Suppressor macrophage treated with lipopolysaccharide for 4 hours (primary cell): Measurements from ENCODE around the gene TCFL5.
"Not testable (repeated sequence)": the region's sequence is repeated elsewhere in the genome, so short reads cannot be mapped to it uniquely, and the experiment has no call there.

ENCODE experiments used
- DNase-seq: peaks from one replicate; pipeline ENCODE4 v3.0.0-alpha.2; 2020

The TCFL5 gene

DNA sequence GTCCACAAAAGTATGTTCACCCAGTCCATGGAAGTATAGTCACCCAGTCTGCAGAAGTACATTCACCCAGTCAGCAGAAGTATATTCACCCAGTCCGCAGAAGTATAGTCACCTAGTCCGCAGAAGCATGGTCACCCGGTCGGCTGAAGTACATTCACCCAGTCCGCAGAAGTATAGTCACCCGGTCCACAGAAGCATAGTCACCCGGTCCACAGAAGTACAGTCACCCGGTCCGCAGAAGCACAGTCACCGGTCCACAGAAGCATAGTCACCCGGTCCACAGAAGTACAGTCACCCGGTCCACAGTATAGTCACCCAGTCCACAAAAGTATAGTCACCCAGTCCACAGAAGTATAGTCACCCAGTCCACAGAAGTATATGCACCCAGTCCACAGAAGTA is 8.8 kb downstream of the TCFL5 start:
- DNase-seq: no peak

DNA sequence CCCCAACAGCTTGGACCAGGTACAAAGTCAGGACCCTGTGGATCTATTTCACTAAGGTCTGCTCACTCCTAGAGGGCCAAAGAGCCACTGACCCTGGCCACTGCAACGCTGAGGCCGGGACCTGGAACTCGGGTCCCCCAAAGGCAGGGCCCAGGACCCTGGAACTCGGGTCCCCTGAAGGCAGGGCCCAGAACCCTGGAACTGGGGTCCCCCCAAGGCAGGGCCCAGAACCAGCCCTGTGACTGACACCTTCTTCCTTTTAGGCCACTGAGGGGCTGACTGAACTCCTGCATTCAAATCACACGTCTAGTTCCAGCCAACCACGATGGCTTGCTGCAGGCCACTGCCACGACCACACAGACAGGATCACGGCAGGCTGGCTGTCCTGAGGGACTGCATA is 9.4 kb downstream of the TCFL5 start:
- DNase-seq: no peak

DNA sequence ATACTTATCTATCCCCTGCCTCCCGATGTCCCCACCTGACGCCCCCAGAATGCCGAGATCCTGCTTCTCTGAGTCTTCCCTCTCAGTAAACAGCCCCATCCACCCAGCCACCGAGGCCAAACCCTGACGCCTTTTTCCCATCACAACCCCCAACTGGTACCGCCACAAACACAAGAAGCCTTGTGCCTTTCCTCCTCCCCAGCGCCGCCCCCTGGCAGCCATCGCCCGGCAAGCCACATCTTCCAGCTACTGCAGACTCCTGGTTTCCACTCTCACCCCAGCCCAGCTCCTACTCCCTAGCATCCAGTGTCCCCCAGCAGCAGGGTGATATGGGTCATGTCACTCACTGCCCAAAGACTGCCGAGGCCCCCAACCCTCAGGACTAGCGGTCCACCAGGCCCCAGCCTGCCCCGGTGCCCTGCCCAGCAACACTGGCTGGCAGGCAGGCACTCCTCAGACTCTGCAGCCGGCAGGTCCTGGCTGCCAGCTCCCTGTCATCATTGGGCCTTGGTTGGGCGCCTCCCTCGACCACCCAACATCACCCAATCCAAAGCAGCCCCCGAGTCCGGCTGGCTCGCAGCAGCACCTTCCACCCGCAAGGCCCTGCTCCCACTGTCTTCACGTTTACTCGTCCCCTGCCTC is 11.2 kb downstream of the TCFL5 start:
- no peak for DNase-seq

DNA sequence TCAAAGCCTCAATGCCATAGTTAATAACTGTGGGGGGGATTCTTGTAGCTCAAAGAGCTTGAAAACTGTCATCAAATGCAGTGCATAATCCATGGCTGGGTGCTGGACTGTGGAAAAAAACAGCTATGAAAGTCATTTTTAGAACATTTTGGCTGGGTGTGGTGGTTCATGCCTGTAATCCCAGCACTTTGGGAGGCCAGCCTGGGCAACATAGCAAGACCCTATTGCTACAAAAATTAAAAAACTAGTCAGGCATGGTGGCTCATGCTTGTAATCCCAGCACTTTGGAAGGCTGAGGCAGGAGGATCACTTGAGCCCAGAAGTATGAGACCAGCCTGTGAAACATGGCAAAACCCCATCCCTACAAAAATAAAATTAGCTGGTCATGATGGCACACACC is 12.2 kb downstream of the TCFL5 start:
- no peak for DNase-seq

DNA sequence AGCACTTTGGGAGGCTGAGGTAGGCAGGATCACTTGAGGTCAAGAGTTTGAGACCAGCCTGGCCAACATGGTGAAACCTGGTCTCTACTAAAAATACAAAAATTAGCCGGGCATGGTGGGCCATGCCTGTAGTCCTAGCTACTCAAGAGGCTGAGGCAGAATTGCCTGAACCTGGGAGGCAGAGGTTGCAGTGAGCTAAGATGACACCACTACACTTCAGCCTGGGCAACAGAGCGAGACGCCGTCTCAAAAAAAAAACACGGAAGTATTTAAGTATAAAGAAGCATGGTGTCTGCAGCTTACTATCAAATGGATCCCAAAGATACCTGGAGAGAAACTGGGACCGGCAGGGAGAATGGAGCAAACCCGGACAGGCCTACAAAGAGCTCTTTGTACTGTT is 12.7 kb downstream of the TCFL5 start:
- DNase-seq: not testable (repeated sequence)

DNA sequence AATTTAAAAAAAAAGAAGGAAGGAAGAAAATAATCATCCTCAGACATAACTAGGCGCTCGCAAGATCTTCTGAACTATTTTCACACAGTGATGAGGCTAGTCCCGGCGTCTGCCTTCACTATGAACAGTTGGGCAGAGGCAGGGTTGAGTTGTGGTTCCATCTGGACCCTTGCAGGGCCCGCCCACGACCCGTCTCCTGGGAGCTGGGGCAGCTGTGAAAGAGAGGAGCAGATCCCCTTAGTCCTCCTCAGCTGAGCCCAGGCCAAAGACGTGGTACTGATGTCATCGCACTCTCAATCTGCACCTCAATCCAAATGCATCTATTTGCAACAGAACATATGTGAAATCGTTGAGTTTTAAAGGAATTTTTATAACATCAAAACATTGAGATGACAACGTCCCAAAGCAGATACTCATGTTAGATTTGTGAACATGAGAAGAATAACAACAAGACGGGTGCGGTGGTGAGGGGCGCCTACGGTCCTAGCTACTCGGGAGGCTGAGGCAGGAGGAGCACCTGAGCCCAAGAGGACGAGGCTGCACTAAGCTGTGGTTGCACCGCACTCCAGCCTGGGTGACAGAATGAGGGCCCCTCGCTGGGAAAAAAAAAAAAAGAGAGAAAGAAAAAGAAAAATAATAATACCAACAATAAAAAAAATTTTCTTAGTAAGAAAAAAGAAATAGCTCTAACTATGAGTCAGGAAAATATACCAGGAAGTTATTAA is 15.3 kb downstream of the TCFL5 start:
- no peak for DNase-seq

DNA sequence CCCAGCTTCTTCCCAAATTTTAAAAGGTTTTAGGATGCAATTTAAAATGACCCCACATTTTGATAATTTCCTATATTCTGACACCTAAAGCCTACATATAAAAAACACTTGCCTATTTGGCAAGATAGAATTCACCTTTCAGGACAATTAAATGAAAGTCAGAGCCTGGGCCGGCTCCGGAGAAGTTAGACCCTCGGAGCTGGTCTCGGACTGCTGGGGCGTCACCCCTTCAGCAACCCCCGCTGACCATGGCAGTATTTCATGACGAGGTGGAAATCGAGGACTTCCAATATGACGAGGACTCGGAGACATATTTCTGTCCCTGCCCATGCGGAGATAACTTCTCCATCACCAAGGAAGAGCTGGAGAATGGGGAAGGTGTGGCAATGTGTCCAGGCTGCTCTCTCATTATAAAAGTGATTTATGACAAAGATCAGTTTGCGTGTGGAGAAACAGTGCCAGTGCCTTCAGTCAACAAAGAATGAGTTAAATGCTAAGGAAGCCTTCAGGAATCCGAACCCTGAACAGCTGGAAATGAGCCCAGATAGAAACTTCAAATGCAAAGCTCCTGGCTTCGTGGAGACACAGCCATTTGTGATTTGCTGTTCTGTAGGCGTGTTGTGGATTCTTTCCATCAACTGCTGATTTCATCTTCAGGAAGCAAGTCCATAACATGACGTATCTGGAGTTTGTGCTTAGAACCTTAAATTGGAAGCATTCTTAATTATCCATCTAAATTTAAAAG is 16.0 kb downstream of the TCFL5 start:
- DNase-seq: no peak

DNA sequence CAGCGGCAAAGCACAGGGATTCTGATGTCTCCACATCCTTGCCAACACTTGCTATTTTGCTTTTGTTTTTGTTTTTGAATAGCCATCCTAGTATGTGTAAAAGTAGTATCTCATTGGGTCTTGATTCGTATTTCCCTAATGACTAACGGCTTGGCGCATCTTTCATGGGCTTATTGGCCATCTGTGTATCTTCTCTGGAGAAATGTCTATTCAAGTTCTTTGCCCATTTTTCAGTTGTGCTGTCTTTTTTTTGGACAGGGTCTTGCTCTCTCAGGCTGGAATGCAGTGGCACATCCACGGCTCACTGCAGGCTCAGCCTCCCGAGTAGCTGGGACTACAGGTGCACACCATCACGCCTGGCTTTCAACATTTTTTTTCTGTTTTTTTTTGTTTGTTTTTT is 17.4 kb downstream of the TCFL5 start:
- no peak for DNase-seq

DNA sequence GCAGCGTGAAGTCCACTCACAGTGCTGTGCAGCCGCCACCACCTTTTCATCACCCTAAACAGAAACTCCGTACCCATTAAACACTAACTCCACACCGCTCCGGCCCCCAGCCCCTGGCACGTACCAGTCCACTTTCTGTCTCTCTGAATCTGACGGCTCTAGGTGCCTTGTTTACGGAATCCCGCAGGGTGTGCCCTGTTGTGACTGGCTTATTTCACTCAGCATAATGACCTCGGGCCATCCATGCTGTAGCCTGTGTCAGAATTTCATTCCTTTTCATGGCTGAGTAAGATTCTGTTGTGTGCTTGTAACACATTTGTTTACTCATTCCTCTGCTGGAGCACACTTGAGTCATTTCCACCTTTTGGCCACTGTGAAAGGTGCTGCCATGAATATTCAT is 18.0 kb downstream of the TCFL5 start:
- DNase-seq: no peak

DNA sequence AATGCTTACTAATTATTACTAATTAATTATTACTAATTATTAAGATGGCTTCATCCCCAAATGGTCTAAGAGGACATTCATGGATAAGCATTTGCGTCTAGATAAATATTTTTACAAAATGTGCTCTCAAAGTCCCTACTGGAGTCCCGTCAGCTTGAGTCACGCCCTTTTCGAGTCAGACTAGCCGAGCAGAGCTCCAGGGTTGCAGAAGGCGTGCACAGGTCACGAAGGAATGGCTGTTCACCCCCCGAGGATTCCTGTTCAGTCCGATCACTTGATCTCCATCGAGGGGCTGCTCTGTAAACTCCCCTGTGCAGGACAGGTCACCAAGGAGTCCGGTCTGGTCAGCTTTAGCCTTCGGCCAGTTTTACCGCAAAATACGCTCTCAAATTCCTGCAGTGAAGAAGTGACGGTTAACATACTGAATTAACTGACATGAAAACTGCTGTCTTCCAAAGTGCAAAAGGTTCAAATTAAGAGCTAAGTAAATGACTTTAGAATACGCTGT is 19.9 kb downstream of the TCFL5 start:
- no peak for DNase-seq

DNA sequence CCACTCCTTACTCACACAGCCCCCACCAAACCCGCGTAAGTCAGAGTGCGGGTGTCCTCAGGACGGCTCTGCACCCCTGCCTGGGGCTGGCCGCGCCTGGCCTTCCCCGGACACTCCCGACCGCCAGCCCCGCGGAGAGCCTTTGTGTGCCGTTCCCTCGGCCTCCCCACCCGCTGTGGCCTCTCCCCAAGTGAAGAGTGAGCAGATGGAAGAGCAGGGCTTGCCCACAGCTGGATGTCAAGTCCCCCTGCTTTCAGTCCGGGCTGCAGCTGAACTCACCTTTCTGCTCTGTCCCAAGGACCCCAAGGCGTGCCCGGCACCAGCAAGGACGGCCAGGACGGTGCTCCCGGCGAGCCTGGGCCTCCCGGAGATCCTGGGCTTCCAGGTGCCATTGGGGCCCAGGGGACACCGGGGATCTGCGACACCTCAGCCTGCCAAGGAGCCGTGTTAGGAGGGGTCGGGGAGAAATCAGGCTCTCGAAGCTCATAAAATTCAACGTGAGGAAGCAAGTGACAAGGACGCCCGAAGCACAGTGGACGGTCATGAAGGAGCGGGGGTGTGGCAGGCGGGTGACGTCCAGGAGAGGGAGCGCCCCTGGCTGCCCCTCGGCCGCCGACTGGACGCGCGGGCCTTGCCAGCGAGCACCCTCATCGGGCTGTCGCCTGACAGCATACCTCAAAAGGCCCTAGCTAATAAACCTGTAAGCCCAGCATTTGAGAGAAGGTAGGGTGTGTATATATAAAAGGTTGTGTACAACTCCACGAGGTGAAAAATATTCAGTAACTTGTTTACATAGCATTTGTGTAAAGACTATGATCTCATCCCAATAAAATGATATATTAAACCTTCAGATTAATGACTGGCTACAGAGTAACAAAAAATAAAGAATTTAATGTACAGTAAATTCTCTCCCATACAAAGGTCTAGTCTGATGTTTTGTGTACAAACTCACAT is 21.1 kb downstream of the TCFL5 start:
- DNase-seq: no peak

DNA sequence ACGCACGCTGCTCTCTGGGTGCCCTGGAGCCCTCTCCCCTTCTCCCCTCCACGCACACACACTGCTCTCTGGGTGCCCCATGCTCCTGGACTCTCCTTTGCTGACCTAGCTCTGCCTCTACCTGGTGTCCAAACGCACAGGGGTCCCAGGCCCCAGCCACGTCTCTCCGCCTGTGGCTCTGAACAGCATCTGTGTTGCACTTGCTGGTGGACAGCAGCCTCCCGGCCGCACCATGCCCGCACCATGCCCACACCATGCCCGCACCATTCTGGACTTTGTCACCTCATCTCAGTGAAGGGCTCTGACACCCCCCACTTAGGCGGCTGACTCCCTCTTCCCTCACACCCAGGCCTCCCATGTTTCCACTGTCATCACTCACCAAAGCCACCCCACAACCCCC is 21.8 kb downstream of the TCFL5 start:
- DNase-seq: no peak

DNA sequence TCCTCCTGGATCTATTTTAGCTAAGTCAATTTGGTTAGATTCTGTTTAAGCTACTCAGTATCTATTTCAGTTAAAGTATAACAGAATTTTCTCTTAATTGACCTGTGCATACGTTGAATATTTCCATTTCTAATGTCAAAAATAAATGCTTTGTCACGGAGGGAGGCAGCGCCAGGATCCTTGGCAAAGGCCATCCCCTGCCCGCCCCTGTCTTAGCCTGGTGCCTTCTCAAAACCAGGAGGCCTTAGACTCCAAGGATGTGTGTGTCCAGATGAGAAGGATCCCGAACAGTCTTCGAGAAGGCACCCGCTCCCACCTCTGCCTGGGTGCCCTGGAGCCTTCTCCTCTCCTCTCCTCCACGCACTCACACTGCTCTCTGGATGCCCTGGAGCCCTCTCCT is 22.4 kb downstream of the TCFL5 start:
- no peak for DNase-seq

DNA sequence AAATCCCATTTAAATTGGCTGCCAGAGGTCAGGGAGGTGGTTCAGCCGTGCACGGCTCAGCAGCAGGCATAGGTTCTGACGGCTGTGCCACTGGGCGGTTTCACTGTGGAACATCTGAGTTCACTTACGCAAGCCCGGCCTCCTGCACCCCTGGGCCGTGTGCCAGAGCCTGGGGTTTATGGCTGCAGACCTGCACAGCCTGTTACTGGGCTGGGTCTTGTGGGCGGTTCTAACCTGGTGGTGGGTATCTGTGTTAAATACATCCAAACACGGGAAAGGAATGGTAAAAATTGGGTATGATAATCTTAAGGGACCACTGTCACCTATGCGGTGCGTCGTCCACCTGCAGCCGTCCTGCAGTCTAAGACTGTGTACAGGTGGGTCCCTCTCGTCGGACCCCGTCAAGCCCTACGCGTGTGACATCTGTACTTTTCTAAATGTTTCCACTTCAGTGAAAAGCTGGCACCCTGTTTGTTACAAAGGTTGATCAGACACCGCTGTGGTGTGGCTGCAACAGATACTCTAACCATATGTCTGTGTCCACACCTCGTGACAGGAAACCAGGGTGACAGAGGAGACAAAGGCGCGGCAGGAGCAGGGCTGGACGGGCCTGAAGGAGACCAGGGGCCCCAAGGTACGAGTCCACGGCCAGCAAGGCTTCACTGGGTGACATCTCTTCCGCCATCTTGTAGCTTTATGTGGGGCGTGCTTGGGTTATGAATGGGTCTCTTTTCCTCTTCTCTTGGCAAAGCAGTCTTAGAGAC is 23.3 kb downstream of the TCFL5 start:
- DNase-seq: no peak

DNA sequence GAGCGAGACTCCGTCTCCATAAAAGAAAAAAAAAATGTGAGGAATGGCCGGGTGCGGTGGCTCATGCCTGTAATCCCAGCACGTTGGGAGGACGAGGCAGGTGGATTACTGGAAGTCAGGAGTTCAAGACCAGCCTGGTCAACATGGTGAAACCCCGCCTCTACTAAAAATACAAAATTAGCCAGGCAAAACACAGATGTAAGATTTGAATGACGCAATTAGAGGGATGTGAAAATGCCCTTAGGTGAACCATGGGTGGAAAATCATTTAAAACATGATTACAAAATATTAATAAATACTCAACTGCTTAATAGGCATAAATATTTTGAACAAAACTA is 23.9 kb downstream of the TCFL5 start:
- no peak for DNase-seq

DNA sequence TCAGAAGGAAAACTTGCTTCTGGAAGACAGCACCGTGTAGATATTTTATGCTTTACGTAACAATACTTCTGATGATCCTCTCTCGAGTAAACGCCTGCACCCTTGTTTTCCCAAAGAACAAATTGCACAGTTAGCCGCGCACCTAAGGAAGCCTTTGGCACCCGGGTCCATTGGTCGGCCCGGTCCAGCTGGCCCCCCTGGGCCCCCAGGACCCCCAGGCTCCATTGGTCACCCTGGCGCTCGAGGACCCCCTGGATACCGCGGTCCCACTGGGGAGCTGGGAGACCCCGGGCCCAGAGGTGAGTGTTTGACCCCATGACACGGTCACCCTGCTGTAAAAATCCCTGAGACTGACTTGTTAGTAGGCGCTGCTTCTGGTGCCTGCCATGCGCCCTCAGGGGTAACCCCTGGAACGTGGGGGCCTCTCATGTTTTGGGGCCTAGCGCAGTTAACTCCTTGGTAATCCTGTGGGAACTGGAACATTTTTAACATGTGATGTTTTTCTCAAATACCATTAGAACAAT is 24.6 kb downstream of the TCFL5 start:
- DNase-seq: no peak

DNA sequence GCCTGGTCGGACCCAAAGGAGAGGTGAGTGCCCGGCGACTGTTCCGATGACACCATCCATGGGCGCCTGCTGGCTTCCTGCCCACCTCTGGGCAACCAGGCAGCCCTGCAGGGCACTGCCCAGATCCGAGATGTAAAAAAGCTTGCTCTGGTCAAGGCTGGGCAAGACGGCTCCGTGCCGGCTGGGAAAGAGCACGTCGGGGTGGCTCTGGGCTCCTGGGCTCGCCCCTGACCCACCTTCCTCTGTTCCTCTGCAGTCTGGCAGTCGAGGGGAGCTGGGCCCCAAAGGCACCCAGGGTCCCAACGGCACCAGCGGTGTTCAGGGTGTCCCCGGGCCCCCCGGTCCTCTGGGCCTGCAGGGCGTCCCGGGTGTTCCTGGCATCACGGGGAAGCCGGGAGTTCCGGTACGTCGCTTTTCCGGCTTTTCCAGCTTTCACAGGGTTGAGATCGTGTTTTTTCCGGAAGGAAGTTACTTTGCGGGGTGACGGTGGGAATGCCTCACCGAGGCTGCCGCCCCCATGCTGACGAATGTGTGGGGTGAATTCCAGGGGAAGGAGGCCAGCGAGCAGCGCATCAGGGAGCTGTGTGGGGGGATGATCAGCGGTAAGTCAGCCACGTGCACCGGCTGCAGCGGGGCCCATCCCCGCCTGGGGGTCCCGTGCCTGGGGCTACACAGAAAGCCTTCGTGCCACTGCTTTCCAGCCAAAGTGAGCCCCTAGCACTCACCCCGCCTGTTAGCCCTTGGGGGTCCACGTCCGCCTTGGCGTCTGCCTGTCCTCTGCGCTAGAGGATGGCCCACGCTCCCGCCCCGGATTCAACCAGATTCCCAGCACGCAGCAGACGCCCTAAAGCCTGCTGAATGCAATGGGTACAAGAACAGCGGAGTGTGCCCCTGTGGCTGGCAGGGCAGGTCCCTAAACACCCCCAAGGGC is 25.4 kb downstream of the TCFL5 start:
- DNase-seq: no peak

DNA sequence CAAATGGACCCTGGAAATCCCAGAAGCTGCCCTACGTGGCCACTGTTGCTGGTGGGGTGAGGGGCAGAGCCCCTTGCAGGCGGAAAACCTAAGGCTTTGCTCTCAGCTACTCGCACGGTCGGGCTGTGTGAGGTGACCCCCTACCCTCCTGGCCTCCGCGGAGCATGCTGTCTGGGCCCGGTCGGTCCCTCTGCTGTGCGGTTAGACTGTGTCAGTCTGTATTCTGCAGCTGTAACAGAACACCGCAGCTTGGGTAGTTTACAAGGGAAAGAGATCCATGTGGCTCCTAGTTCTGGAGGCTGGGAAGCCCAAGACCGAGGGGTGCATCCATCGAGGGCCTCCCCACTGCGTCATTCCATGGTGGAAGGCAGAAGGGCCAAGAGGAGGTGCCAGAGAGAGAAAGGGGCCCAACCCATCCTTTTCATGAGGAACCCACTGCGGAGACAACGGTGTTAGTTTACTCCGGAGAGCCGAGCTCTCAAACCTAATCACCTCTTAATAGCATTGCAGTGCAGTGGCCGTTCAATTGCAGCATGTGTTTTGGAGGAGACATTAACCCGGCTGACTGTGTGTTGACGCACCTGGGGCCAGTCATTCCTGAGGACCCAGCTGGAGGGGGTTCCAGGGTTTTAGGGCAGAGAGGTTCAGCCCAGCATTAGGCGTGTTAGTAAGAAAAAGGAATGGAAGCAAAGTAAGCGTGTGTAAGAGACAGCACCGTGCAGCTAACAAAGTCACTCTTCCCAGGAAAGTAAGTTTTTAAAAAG is 26.5 kb downstream of the TCFL5 start:
- DNase-seq: no peak

DNA sequence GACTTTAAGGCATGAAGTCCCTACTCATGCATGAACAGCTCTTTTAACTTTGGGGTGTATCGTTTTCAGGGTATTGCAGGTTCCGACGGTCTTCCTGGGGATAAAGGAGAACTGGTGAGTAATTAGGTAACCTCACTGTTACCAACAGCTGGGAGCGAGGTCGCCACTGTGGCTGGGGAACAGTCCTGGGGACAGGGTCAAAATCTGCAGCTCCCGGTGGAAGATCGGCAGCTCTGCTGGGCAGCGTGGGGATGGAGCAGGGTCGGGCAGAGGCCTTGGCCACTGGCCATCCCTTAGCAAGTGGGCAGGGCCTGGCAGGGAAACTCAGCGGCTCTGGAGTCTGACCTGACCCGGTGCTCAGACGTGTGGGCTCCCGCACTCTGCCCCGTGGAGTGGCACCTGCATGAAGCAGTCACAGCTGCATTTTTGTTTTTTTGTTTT is 28.7 kb downstream of the TCFL5 start:
- no peak for DNase-seq
